HFF-Myc (cell line): ENCODE results near the gene SMIM5.

Source experiments
- DNase-seq: peaks from one replicate; pipeline ENCODE4 v3.0.0-alpha.2; 2011; ENCODE audit warnings: low read depth; ENCODE audit errors: extremely low read depth
- H3K4me3 ChIP-seq: replicated peaks from 2 replicates; pipeline ENCODE4 v1.5.1; 2011; ENCODE audit warnings: low read depth, mild to moderate bottlenecking, control low read depth, low read length
- TF ChIP-seq, protein P1 (sequence below): IDR thresholded peaks from 2 replicates; pipeline ENCODE4 v1.5.1; 2012; ENCODE audit warnings: mild to moderate bottlenecking, low read depth, low read length, control low read depth; ENCODE audit errors: missing control alignments

The SMIM5 gene

DNA sequence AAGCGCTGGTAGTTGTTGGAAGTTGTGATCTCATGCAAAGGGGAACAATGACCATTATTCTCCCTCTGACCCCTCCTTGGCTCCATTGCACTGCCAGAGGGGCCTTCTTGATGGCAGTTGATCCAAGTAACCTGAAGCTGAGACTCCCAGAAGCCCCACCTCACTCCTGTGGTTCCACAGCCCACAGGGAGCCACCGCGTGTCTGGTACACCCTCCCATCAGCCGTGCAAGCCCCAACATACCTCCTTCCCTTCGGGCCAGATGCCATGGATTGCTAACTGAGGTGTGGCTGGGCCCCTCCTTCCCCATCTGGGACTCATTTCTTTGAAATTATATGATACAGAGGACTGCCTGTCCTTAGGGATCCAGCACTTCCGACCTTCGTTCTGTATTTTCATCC, 51.7 kb downstream of the SMIM5 start:
- no peak for DNase-seq
- no peak overlapping the region for H3K4me3 ChIP-seq
- TF ChIP-seq, protein P1, sequence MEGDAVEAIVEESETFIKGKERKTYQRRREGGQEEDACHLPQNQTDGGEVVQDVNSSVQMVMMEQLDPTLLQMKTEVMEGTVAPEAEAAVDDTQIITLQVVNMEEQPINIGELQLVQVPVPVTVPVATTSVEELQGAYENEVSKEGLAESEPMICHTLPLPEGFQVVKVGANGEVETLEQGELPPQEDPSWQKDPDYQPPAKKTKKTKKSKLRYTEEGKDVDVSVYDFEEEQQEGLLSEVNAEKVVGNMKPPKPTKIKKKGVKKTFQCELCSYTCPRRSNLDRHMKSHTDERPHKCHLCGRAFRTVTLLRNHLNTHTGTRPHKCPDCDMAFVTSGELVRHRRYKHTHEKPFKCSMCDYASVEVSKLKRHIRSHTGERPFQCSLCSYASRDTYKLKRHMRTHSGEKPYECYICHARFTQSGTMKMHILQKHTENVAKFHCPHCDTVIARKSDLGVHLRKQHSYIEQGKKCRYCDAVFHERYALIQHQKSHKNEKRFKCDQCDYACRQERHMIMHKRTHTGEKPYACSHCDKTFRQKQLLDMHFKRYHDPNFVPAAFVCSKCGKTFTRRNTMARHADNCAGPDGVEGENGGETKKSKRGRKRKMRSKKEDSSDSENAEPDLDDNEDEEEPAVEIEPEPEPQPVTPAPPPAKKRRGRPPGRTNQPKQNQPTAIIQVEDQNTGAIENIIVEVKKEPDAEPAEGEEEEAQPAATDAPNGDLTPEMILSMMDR: no peak

DNA sequence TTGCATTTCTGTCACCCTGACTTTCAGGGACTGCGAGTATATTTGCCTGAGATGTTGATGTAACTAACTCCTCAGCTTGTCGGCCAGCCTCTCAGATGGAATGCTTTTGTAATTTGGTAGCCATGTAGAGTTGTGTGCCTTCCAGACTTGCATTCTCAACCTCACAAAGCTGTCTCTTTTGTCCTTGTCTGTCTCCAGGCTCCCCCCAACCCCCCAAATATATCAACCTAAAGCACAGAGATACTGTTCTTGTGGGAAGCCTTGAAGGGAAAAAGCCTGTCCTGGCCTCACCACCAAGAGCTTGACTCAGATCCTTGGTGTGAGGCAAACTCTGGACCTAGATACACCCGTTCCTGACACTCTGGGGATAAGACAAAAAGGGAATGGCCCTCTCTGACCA, 52.3 kb downstream of the SMIM5 start:
- TF ChIP-seq, protein P1: no peak
- DNase-seq: no peak
- no peak overlapping the region for H3K4me3 ChIP-seq

DNA sequence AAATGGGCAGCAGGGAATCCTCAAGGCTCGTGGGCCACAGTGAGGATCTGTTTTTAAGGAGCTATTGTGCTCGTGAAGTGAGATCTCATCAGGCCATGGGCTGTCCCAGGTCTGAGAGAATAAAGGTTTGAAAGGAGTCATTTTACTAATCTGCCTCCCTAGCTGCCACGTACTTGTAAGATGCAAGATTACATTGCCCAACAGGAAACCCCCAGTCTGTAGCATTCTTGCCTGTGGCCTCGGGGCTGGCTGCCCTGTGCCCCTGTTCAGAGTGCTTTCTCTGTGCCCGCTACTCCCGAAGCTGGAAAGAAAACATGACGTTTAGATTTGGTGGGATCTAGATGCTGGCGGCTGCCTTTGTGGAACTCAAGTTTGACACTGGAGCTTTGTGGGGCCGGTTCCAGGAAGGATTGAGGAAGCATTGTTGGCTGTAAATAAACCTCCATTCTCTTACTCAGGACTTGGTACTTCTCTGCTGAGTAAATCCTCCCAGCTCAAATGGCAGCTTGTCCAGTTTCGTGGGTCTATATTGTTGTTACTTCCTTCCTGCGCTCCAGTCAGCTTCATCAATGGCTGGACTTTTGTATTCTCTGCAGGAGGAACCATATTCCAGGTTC, 55.1 kb downstream of the SMIM5 start:
- TF ChIP-seq, protein P1: no peak
- no peak overlapping the region for H3K4me3 ChIP-seq

DNA sequence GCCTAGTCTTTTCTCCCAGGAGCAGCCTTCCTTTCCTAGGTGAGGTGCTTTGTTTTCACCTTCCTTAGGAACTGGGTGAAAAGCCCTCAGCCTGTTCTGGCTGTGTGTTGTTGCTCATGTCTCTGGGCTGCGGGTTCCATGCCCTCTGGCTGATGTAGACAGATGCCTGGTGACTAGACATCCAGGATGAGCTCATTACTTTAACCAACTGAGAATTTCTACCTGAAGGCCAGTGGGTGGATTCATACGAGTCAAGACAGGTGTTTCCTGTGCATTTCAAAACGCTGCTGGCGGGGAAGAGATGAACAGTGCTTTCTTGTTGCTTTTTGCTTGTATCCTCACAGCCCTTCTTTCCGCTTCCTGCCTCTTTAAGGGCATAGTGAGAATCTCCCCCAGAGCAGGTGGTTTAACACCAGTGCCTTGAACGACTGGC, 56.2 kb downstream of the SMIM5 start:
- no peak overlapping the region for H3K4me3 ChIP-seq
- TF ChIP-seq, protein P1: no peak
- no peak for DNase-seq

More for the DNA sequence above, 55.1 kb downstream of the SMIM5 start:
- DNase-seq: no peak
